Effector memory CD8-positive, alpha-beta T cell (primary cell): Measurements from ENCODE around the gene NOVA2.

ENCODE experiments used
- ATAC-seq: fragments of 150-1000 bp; cut with Tn5 transposase; replicated peaks from 2 replicates; pipeline ENCODE4 v1.10.0; 2021; ENCODE audit warnings: mild to moderate bottlenecking, moderate library complexity
- DNase-seq, 3 experiments: peaks; one replicate each; pipeline ENCODE4 v3.0.0; 2021
- H3K27ac Mint-ChIP-seq, 2 donors: one replicate each; pipeline ENCODE4 v1.8.0; 2022; ENCODE audit warnings: mild to moderate bottlenecking in 2 of 2, mixed read lengths in 2 of 2, moderate library complexity in 2 of 2
- H3K27me3 Mint-ChIP-seq, 2 donors: one replicate each; pipeline ENCODE4 v1.8.0; 2022; ENCODE audit warnings: mixed read lengths in 2 of 2
- H3K36me3 Mint-ChIP-seq: one replicate; pipeline ENCODE4 v1.8.0; 2022; ENCODE audit warnings: mild to moderate bottlenecking, moderate library complexity, mixed read lengths; ENCODE audit not compliant: insufficient read depth
- H3K4me1 Mint-ChIP-seq, 2 donors: one replicate each; pipeline ENCODE4 v1.8.0; 2022; ENCODE audit warnings: low read depth in 2 of 2, mixed read lengths in 2 of 2
- H3K4me3 Mint-ChIP-seq, 2 donors: one replicate each; pipeline ENCODE4 v1.8.0; 2022; ENCODE audit warnings: mild to moderate bottlenecking in 2 of 2, mixed read lengths in 2 of 2, moderate library complexity in 2 of 2
- H3K9me3 Mint-ChIP-seq, 2 donors: one replicate each; pipeline ENCODE4 v1.8.0; 2022; ENCODE audit warnings: mixed read lengths in 2 of 2
- total RNA-seq, 9 experiments: gene quantifications; one replicate each; lab custom pipeline; 2026; lab: John Stamatoyannopoulos, UW

Gene NOVA2
- 0 to 0.10 (median 0) reads per million in 9 experiments for total RNA-seq

- Mint-ChIP-seq H3K4me1 (peaks cover 11 to 17% of the 10 kb centered on the region in 2 donors), H3K27ac (no peak within 1 kb of the TSS), H3K9me3 (no peaks in the 10 kb centered on the region), H3K4me3 (peak within 1 kb of the TSS; percentile 16 to 43), H3K36me3 (no peaks in the 10 kb centered on the region), H3K27me3 (peaks cover 80 to 92% of the 10 kb centered on the region in 2 donors)
- no peak for ATAC-seq
- peak in 2 of 3 experiments; percentile 9 to 13 for DNase-seq
Observed at GRCh38 chr19:45973553-45974338, at the start of gene NOVA2. Gene NOVA2, minus strand, starts transcription at chr19:45973865. Its CDS starts 514 bp downstream, at chr19:45973351.

- H3K9me3 Mint-ChIP-seq = no peaks in the 10 kb centered on the region
- no peak for DNase-seq
- H3K27ac Mint-ChIP-seq = no peak overlapping the region
Observed at GRCh38 chr19:46023311-46023779, 49.7 kb upstream of the NOVA2 start.

GRCh38 chr19:46022431-46023310 is 49.0 kb upstream of the NOVA2 start, which contains the start of gene PGLYRP1:
Gene PGLYRP1, minus strand, starts transcription at chr19:46023053. Its CDS starts 32 bp downstream, at chr19:46023021.
- DNase-seq (no peak), ATAC-seq (no peak)
- Mint-ChIP-seq H3K4me1 (peaks cover 5 to 11% of the 10 kb centered on the region in 2 donors), H3K36me3 (no peaks in the 10 kb centered on the region), H3K27me3 (peaks cover 17 to 44% of the 10 kb centered on the region in 2 donors), H3K9me3 (no peaks in the 10 kb centered on the region), H3K27ac (no peak within 1 kb of the TSS), H3K4me3 (no peak within 1 kb of the TSS)

More at GRCh38 chr19:46023311-46023779, 49.7 kb upstream of the NOVA2 start:
- no peaks in the 10 kb centered on the region for H3K36me3 Mint-ChIP-seq
- H3K4me1 Mint-ChIP-seq = peaks cover 5 to 11% of the 10 kb centered on the region in 2 donors
- peaks cover 17 to 44% of the 10 kb centered on the region in 2 donors for H3K27me3 Mint-ChIP-seq
- ATAC-seq = no peak
- no peak overlapping the region for H3K4me3 Mint-ChIP-seq

GRCh38 chr19:46022061-46022430 is 48.4 kb upstream of the NOVA2 start:
- no peaks in the 10 kb centered on the region for H3K36me3 Mint-ChIP-seq
- no peaks in the 10 kb centered on the region for H3K9me3 Mint-ChIP-seq
- peaks cover 6 to 12% of the 10 kb centered on the region in 2 donors for H3K4me1 Mint-ChIP-seq
- DNase-seq (no peak), ATAC-seq (no peak)
- H3K4me3 Mint-ChIP-seq = no peak overlapping the region
- H3K27ac Mint-ChIP-seq = no peak overlapping the region
- peaks cover 17 to 44% of the 10 kb centered on the region in 2 donors for H3K27me3 Mint-ChIP-seq

GRCh38 chr19:46021531-46022041 is 47.9 kb upstream of the NOVA2 start:
- Mint-ChIP-seq H3K27me3 (peaks cover 13 to 39% of the 10 kb centered on the region in 2 donors), H3K4me1 (peaks cover 9 to 13% of the 10 kb centered on the region in 2 donors)
- DNase-seq = no peak

GRCh38 chr19:46020819-46021125 is 47.1 kb upstream of the NOVA2 start:
- Mint-ChIP-seq H3K27me3 (peaks cover 9 to 31% of the 10 kb centered on the region in 2 donors), H3K36me3 (peaks cover 1% of the 10 kb centered on the region), H3K27ac (no peak overlapping the region), H3K4me1 (peaks cover 9 to 10% of the 10 kb centered on the region in 2 donors), H3K9me3 (no peaks in the 10 kb centered on the region), H3K4me3 (no peak overlapping the region)
- ATAC-seq (no peak), DNase-seq (no peak)

More at GRCh38 chr19:46021531-46022041, 47.9 kb upstream of the NOVA2 start:
- Mint-ChIP-seq H3K27ac (no peak overlapping the region), H3K4me3 (no peak overlapping the region), H3K36me3 (no peaks in the 10 kb centered on the region), H3K9me3 (no peaks in the 10 kb centered on the region)
- ATAC-seq = no peak

GRCh38 chr19:46019270-46019669 is 45.6 kb upstream of the NOVA2 start:
- Mint-ChIP-seq H3K4me3 (no peak overlapping the region), H3K27ac (no peak overlapping the region), H3K9me3 (no peaks in the 10 kb centered on the region), H3K27me3 (peaks cover 10 to 29% of the 10 kb centered on the region in 2 donors), H3K4me1 (peaks cover 16 to 17% of the 10 kb centered on the region in 2 donors), H3K36me3 (peaks cover 6% of the 10 kb centered on the region)
- ATAC-seq = no peak
- DNase-seq = no peak

- no peak overlapping the region for H3K27ac Mint-ChIP-seq
- H3K9me3 Mint-ChIP-seq = no peaks in the 10 kb centered on the region
- peaks cover 16 to 17% of the 10 kb centered on the region in 2 donors for H3K4me1 Mint-ChIP-seq
- peaks cover 5 to 25% of the 10 kb centered on the region in 2 donors for H3K27me3 Mint-ChIP-seq
- no peak overlapping the region for H3K4me3 Mint-ChIP-seq
- DNase-seq = no peak
- H3K36me3 Mint-ChIP-seq = peaks cover 6% of the 10 kb centered on the region
- no peak for ATAC-seq
Observed at GRCh38 chr19:46018729-46019251, 45.1 kb upstream of the NOVA2 start.

GRCh38 chr19:46017874-46018675 is 44.4 kb upstream of the NOVA2 start:
- Mint-ChIP-seq H3K27me3 (peaks cover 4 to 18% of the 10 kb centered on the region in 2 donors), H3K4me1 (peaks cover 16 to 17% of the 10 kb centered on the region in 2 donors), H3K36me3 (peaks cover 6% of the 10 kb centered on the region), H3K4me3 (no peak overlapping the region), H3K9me3 (no peaks in the 10 kb centered on the region), H3K27ac (no peak overlapping the region)
- ATAC-seq = no peak
- no peak for DNase-seq

GRCh38 chr19:46017095-46017429 is 43.4 kb upstream of the NOVA2 start:
- no peak for DNase-seq
- H3K4me1 Mint-ChIP-seq = peaks cover 16 to 17% of the 10 kb centered on the region in 2 donors
- peaks cover 6% of the 10 kb centered on the region for H3K36me3 Mint-ChIP-seq
- peaks cover 4 to 9% of the 10 kb centered on the region in 2 donors for H3K27me3 Mint-ChIP-seq
- H3K27ac Mint-ChIP-seq = peak overlapping the region in 1 of 2 donors; percentile 78
- ATAC-seq = no peak
- H3K4me3 Mint-ChIP-seq = peak overlapping the region; percentile 83 to 90
- H3K9me3 Mint-ChIP-seq = no peaks in the 10 kb centered on the region

- peak; percentile 77 to 80 (median 78) for DNase-seq
Observed at GRCh38 chr19:46016426-46017094, 42.9 kb upstream of the NOVA2 start.

More at GRCh38 chr19:46016426-46017094, 42.9 kb upstream of the NOVA2 start:
- peak overlapping the region; percentile 83 to 90 for H3K4me3 Mint-ChIP-seq
- peaks cover 6% of the 10 kb centered on the region for H3K36me3 Mint-ChIP-seq
- peaks cover 16 to 17% of the 10 kb centered on the region in 2 donors for H3K4me1 Mint-ChIP-seq
- no peaks in the 10 kb centered on the region for H3K9me3 Mint-ChIP-seq
- H3K27ac Mint-ChIP-seq = peak overlapping the region; percentile 76 to 78
- peak; percentile 75 for ATAC-seq
- H3K27me3 Mint-ChIP-seq = peaks cover 4 to 9% of the 10 kb centered on the region in 2 donors
